Adrenal gland (tissue), 12 donors: ENCODE measurements around the gene ALG14. TPM values are rescaled to one million over a fixed set of nuclear protein-coding genes. Genes with fewer than 3 reads are reported as not detected.

Experiments used
- DNase-seq, 7 donors: peaks; one replicate each; pipeline ENCODE4 v3.0.0-alpha.2; 2019 to 2020
- H3K27ac ChIP-seq, 5 donors: fragments of 200-600 bp; sonication (generic) in 4 of 5; 1 replicate in 3 of 5; 2 replicates in 2 of 5; pipeline versions ENCODE4 v1.5.1 to v1.8.0; 2016 to 2020; ENCODE audit warnings: mild to moderate bottlenecking in 1 of 5
- H3K27me3 ChIP-seq: fragments of 200-600 bp; 2 replicates; pipeline ENCODE4 v1.8.0; 2021
- H3K36me3 ChIP-seq, 2 donors: fragments of 200-600 bp; replicated peaks in 1 of 2; 1 replicate in 1 of 2; 2 replicates in 1 of 2; pipeline versions ENCODE4 v1.5.1 to v1.8.0; 2018 to 2022
- H3K4me1 ChIP-seq, 2 donors: fragments of 200-600 bp; replicated peaks in 1 of 2; 1 replicate in 1 of 2; 2 replicates in 1 of 2; pipeline versions ENCODE4 v1.5.1 to v1.8.0; 2018 to 2021
- H3K4me3 ChIP-seq, 4 donors: fragments of 200-600 bp; sonication (generic) in 3 of 4; one replicate each; pipeline ENCODE4 v1.5.1; 2016 to 2018
- H3K9me3 ChIP-seq, 3 donors: fragments of 200-600 bp; sonication (generic) in 1 of 3; replicated peaks in 1 of 3; 1 replicate in 2 of 3; 2 replicates in 1 of 3; pipeline versions ENCODE4 v1.5.1 to v1.8.0; 2016 to 2021
- CTCF ChIP-seq, 6 experiments: fragments of 450-650 bp in 4 of 6; fragments of 200-600 bp in 2 of 6; sonication (generic) in 1 of 6; IDR thresholded peaks; 1 replicate in 5 of 6; 2 replicates in 1 of 6; pipeline versions ENCODE4 v1.5.1 to v1.8.0; 2016 to 2021; ENCODE audit warnings: antibody characterized with exemption in 6 of 6, mild to moderate bottlenecking in 2 of 6, moderate library complexity in 1 of 6
- POLR2A ChIP-seq, 2 donors: fragments of 450-650 bp; IDR thresholded peaks; one replicate each; pipeline ENCODE4 v1.6.1; 2017; ENCODE audit warnings: antibody characterized with exemption in 2 of 2, mild to moderate bottlenecking in 2 of 2, moderate library complexity in 1 of 2
- WGBS, 4 donors: extraction: QIAGEN DNeasy Blood & Tissue Kit in 2 of 4; methylation state at CpG; one replicate each; pipeline versions ENCODE4 v1.1.5 to v1.1.7; 2013 to 2017; 5-methylcytosine and 5-hydroxymethylcytosine counted together
- intact Hi-C, 2 donors: fragments of 100-400 bp; cut with DNase I; formaldehyde crosslinking; loops; one replicate each; pipeline versions ENCODE4 v1.14.1 to v1.15.0; 2022 to 2023
- polyA plus RNA-seq, 3 donors: library from polyadenylated mRNA; stranded (reverse); fragments of 200-250 nt in 2 of 3; fragments of 350-450 nt in 1 of 3; fragmentation: Illumina TruSeq in 1 of 3; extraction: RNeasy Lipid Tissue Mini Kit (QIAGEN cat#74804) in 1 of 3; gene quantifications; one replicate each; pipeline ENCODE4 v1.2.3, GENCODE V29; 2013 to 2014
- total RNA-seq, 9 donors: library from RNA; depleted of rRNA in 4 of 9; stranded (reverse); fragments of >200 nt in 4 of 9; fragments of 120-200 nt in 1 of 9; fragmentation: NEBNext Ultra II Directional in 1 of 9; extraction: Animal tissue kit (Norgen Biotek cat#: 25700) in 1 of 9; gene quantifications; one replicate each; pipeline versions ENCODE4 v1.1.0 to v1.2.4, GENCODE V29; 2013 to 2023
- donor health status: healthy with polysubstance abuse.
- donor health status: Bipolar disorder and iron deficiency.
- donor health status: DM: yes; HTN: yes; CAD: no.
- donor health status: DM: no; HTN: no; CAD: no.
- donor health status: DM: no; HTN: no; CAD: no.
- donor health status: DM: yes; HTN: yes; CAD: no.

The ALG14 gene
- total and polyA plus RNA-seq, 12 donors, result 1.5 to 29.9 (median 14.3) TPM

- H3K36me3 ChIP-seq, result no peaks in the 10 kb centered on the region
- H3K27me3 ChIP-seq, result no peaks in the 10 kb centered on the region
- WGBS, 4 donors, result 78 to 97% (median 89%) methylated on average over 3 of the region's 3 CpGs
- no peak overlapping the region for H3K27ac ChIP-seq
- H3K4me3 ChIP-seq, result no peak overlapping the region
- intact Hi-C loops, result no loop called here
- TF ChIP-seq POLR2A (IDR thresholded peaks at IDR 0.05) (no peak), CTCF (IDR thresholded peaks at IDR 0.05) (no peak)
- no peaks in the 10 kb centered on the region for H3K9me3 ChIP-seq
- peaks cover 8% of the 10 kb centered on the region in 2 donors for H3K4me1 ChIP-seq
- DNase-seq, result no peak
Observed at GRCh38 chr1:95115708-95116137, 43.0 kb upstream of the ALG14 start.

GRCh38 chr1:95113684-95114083, 40.9 kb upstream of the ALG14 start:
- no peak overlapping the region for H3K4me3 ChIP-seq
- TF ChIP-seq POLR2A (IDR thresholded peaks at IDR 0.05), result no peak
- TF ChIP-seq CTCF (IDR thresholded peaks at IDR 0.05), result no peak
- H3K27ac ChIP-seq, result no peak overlapping the region
- H3K27me3 ChIP-seq, result no peaks in the 10 kb centered on the region
- intact Hi-C loops, result no loop called here
- H3K36me3 ChIP-seq, result no peaks in the 10 kb centered on the region
- no peaks in the 10 kb centered on the region for H3K9me3 ChIP-seq
- DNase-seq, result no peak
- WGBS, 4 donors, result 95 to 100% (median 97%) methylated on average over 1 of the region's 1 CpG
- H3K4me1 ChIP-seq, result peaks cover 8% of the 10 kb centered on the region in 2 donors

- TF ChIP-seq CTCF (IDR thresholded peaks at IDR 0.05), result no peak
- no peak for TF ChIP-seq POLR2A (IDR thresholded peaks at IDR 0.05)
- 89 to 100% (median 96%) methylated on average over 1 of the region's 1 CpG for WGBS, 4 donors
- Histone ChIP-seq H3K27ac (no peak overlapping the region), H3K27me3 (no peaks in the 10 kb centered on the region), H3K9me3 (no peaks in the 10 kb centered on the region), H3K4me3 (no peak overlapping the region), H3K36me3 (no peaks in the 10 kb centered on the region), H3K4me1 (peaks cover 8% of the 10 kb centered on the region in 2 donors)
- no peak for DNase-seq
- intact Hi-C loops, result no loop called here
Observed at GRCh38 chr1:95111014-95111413, 38.3 kb upstream of the ALG14 start.

- Histone ChIP-seq H3K4me3 (no peak overlapping the region), H3K4me1 (peaks cover 8% of the 10 kb centered on the region in 2 donors), H3K36me3 (no peaks in the 10 kb centered on the region), H3K9me3 (no peaks in the 10 kb centered on the region), H3K27me3 (no peaks in the 10 kb centered on the region), H3K27ac (no peak overlapping the region)
- DNase-seq, result no peak
- 93 to 100% (median 96%) methylated on average over 2 of the region's 2 CpGs for WGBS, 4 donors
- intact Hi-C loops, result no loop called here
- TF ChIP-seq CTCF (IDR thresholded peaks at IDR 0.05) (no peak), POLR2A (IDR thresholded peaks at IDR 0.05) (no peak)
Observed at GRCh38 chr1:95108792-95109191, 36.0 kb upstream of the ALG14 start.
